ENCODE data around the gene GRK4. TPM values are rescaled to one million over a fixed set of nuclear protein-coding genes. Genes with fewer than 3 reads are reported as not detected.
A peak's percentile ranks its signal among the peaks of the same experiment; 100 is the strongest.

Gene GRK4
- total RNA-seq, 8 experiments from 2014 or later = 7.3 to 22.2 (median 14.2) TPM

GRCh38 chr4:2925931-2926860, 37.2 kb upstream of the GRK4 start:
- in situ Hi-C loops (cut with MboI; ENCODE audit: low pct_unique_long_range_greater_than_20kb in 2 of 9, low sequenced_read_pairs in 9 of 9, unreplicated experiment in 9 of 9) = loop anchor here in 1 of 9 experiments (25.0 kb wide), 1 partner anchor 164 kb away; the partner anchor contains the start of gene TNIP2
- H3K27ac ChIP-seq = no peak overlapping the region
- ATAC-seq (replicated peaks in 6 of 8) = no peak
- 88 to 100% (median 90%) methylated on average over 2 to 18 of the region's 41 CpGs; no CpG with 5 or more reads in 6 of the 10 experiments for WGBS, 10 experiments
- H3K4me3 ChIP-seq = no peak overlapping the region
- H3K4me1 ChIP-seq (replicated peaks in 1 of 2) = peaks cover 0 to 9% of the 10 kb centered on the region in 2 donors

DNA sequence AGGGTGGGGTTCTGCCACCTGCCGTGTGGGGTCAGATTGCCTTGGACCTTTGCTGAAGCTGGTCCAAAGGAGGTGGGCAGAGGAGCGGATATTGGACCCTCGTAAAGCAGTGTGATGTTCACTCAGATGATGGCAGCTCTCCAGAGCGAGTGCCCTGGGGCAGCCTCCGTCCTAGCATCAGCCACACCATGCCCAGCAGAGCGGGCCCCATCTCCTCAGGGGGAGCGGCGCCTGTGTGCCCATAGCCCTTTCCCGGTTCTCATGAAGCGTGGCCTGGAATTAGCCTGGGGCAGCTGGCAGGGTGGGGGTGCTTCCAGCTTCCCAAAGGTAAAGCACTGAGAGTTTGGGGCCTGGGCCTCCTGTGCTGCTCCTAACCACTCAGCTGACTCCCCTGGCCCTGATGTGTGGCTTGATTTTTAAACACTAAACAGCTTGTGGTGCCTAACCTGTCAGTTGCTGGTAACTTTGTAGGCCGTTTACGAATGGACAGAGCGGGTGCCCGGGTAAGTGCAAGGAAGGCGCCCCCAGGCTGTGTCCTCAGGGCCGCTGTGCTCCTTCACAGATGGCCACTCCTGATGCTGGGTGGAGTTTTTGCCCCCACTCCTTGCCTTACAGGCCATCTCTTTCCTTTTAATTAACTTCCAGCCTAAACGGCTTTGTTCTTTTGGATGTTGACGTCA, 36.2 kb upstream of the GRK4 start:
- 91 to 100% (median 100%) methylated on average over 1 to 8 of the region's 18 CpGs; no CpG with 5 or more reads in 3 of the 10 experiments for WGBS, 10 experiments
- in situ Hi-C loops (cut with MboI; ENCODE audit: low pct_unique_long_range_greater_than_20kb in 2 of 9, low sequenced_read_pairs in 9 of 9, unreplicated experiment in 9 of 9) = loop anchor here in 1 of 9 experiments (25.0 kb wide), 1 partner anchor 165 kb away; the partner anchor contains the start of gene TNIP2
- Histone ChIP-seq H3K4me3 (no peak overlapping the region), H3K27ac (no peak overlapping the region), H3K4me1 (replicated peaks in 1 of 2) (peaks cover 0 to 9% of the 10 kb centered on the region in 2 donors)
- no peak for ATAC-seq (replicated peaks in 6 of 8)

DNA sequence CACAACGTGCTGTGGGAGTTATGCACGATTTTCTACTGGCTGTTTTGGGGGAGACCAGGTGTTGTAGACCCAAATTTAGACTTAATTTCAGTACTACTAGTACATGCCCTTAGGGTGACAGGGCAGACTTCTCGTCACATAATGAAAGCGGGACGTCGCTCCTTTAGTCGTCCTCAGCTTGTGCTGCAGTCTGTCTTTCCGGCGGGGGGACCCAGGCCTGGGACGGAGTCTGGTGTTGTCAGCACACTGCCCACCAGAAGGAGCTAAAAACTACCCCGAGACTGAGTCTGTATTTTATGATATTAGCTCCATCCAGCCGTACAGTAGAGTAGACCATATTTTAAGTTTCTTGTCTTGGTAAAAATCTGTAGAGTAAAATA, 35.7 kb upstream of the GRK4 start:
- H3K4me1 ChIP-seq (replicated peaks in 1 of 2) = peaks cover 0 to 3% of the 10 kb centered on the region in 2 donors
- ATAC-seq (replicated peaks in 6 of 8) = no peak
- no peak overlapping the region for H3K27ac ChIP-seq
- no peak overlapping the region for H3K4me3 ChIP-seq
- 90 to 100% (median 98%) methylated on average over 1 to 10 of the region's 12 CpGs; no CpG with 5 or more reads in 3 of the 10 experiments for WGBS, 10 experiments
- in situ Hi-C loops (cut with MboI; ENCODE audit: low pct_unique_long_range_greater_than_20kb in 2 of 9, low sequenced_read_pairs in 9 of 9, unreplicated experiment in 9 of 9) = loop anchor here in 1 of 9 experiments (25.0 kb wide), 1 partner anchor 165 kb away; the partner anchor contains the start of gene TNIP2

DNA sequence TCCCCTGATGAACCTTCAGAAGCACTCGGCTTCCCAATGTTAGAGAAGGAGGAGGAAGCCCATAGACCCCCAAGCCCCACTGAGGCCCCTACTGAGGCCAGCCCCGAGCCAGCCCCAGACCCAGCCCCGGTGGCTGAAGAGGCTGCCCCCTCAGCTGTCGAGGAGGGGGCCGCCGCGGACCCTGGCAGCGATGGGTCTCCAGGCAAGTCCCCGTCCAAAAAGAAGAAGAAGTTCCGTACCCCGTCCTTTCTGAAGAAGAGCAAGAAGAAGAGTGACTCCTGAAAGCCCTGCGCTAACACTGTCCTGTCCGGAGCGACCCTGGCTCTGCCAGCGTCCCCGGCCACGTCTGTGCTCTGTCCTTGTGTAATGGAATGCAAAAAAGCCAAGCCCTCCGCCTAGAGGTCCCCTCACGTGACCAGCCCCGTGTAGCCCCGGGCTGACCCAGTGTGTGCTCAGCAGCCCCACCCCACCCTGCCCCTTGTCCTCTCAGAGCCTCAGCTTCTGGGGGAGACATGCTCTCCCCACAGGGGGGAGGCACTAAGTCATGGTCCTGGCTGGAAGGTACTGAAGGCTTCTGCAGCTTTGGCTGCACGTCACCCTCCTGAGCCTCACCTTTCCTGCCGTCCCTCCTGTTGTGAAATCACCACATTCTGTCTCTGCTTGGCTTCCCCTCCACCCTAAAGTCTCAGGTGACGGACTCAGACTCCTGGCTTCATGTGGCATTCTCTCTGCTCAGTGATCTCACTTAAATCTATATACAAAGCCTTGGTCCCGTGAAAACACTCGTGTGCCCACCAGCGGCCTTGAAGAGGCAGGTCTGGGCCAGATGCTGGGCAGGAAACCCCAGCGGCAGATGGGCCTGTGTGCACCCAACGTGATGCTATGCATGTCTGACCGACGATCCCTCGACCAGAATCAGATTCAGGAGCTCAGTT, 34.9 kb upstream of the GRK4 start:
- Histone ChIP-seq H3K4me3 (no peak overlapping the region), H3K27ac (no peak overlapping the region), H3K4me1 (replicated peaks in 1 of 2) (peaks cover 6 to 7% of the 10 kb centered on the region in 2 donors)
- in situ Hi-C loops (cut with MboI; ENCODE audit: low pct_unique_long_range_greater_than_20kb in 2 of 9, low sequenced_read_pairs in 9 of 9, unreplicated experiment in 9 of 9) = loop anchor here in 1 of 9 experiments (25.0 kb wide), 1 partner anchor 166 kb away; the partner anchor contains the start of gene TNIP2
- WGBS, 10 experiments = 78 to 100% (median 91%) methylated on average over 1 to 8 of the region's 32 CpGs; no CpG with 5 or more reads in 1 of the 10 experiments
- peak in 5 of 8 experiments; percentile 20 to 47 (median 23) for ATAC-seq (replicated peaks in 6 of 8)

GRCh38 chr4:2929469-2929868, 33.9 kb upstream of the GRK4 start:
- no peak for ATAC-seq (replicated peaks in 6 of 8)
- in situ Hi-C loops (cut with MboI; ENCODE audit: low pct_unique_long_range_greater_than_20kb in 2 of 9, low sequenced_read_pairs in 9 of 9, unreplicated experiment in 9 of 9) = loop anchor here in 1 of 9 experiments (25.0 kb wide), 1 partner anchor 167 kb away; the partner anchor contains the start of gene TNIP2
- Histone ChIP-seq H3K4me3 (no peak overlapping the region), H3K4me1 (replicated peaks in 1 of 2) (peaks cover 8% of the 10 kb centered on the region in 2 donors), H3K27ac (no peak overlapping the region)
- WGBS, 10 experiments = 77 to 94% (median 82%) methylated on average over 1 to 12 of the region's 16 CpGs; no CpG with 5 or more reads in 3 of the 10 experiments

- in situ Hi-C loops (cut with MboI; ENCODE audit: low pct_unique_long_range_greater_than_20kb in 2 of 9, low sequenced_read_pairs in 9 of 9, unreplicated experiment in 9 of 9) = loop anchor here in 1 of 9 experiments (25.0 kb wide), 1 partner anchor 168 kb away; the partner anchor contains the start of gene TNIP2
- Histone ChIP-seq H3K4me1 (replicated peaks in 1 of 2) (peaks cover 8% of the 10 kb centered on the region in 2 donors), H3K27ac (no peak overlapping the region), H3K4me3 (no peak overlapping the region)
- WGBS, 10 experiments = 67 to 100% (median 86%) methylated on average over 1 to 4 of the region's 12 CpGs; no CpG with 5 or more reads in 6 of the 10 experiments
- no peak for ATAC-seq (replicated peaks in 6 of 8)
Observed at GRCh38 chr4:2930135-2930757, 33.1 kb upstream of the GRK4 start.

GRCh38 chr4:2930758-2931511, 32.4 kb upstream of the GRK4 start:
- Histone ChIP-seq H3K4me1 (replicated peaks in 1 of 2) (peaks cover 13 to 14% of the 10 kb centered on the region in 2 donors), H3K27ac (no peak overlapping the region), H3K4me3 (no peak overlapping the region)
- 75 to 100% (median 86%) methylated on average over 1 to 5 of the region's 34 CpGs; no CpG with 5 or more reads in 6 of the 10 experiments for WGBS, 10 experiments
- ATAC-seq (replicated peaks in 6 of 8) = no peak
- in situ Hi-C loops (cut with MboI; ENCODE audit: low pct_unique_long_range_greater_than_20kb in 2 of 9, low sequenced_read_pairs in 9 of 9, unreplicated experiment in 9 of 9) = loop anchor here in 1 of 9 experiments (25.0 kb wide), 1 partner anchor 169 kb away; the partner anchor contains the start of gene TNIP2

GRCh38 chr4:2931512-2932301, 31.7 kb upstream of the GRK4 start:
- 60 to 98% (median 85%) methylated on average over 2 to 8 of the region's 38 CpGs; no CpG with 5 or more reads in 5 of the 10 experiments for WGBS, 10 experiments
- in situ Hi-C loops (cut with MboI; ENCODE audit: low pct_unique_long_range_greater_than_20kb in 2 of 9, low sequenced_read_pairs in 9 of 9, unreplicated experiment in 9 of 9) = loop anchor here in 1 of 9 experiments (25.0 kb wide), 1 partner anchor 169 kb away; the partner anchor contains the start of gene TNIP2
- ATAC-seq (replicated peaks in 6 of 8) = no peak
- no peak overlapping the region for H3K4me3 ChIP-seq
- no peak overlapping the region for H3K27ac ChIP-seq
- peaks cover 14 to 16% of the 10 kb centered on the region in 2 donors for H3K4me1 ChIP-seq (replicated peaks in 1 of 2)

DNA sequence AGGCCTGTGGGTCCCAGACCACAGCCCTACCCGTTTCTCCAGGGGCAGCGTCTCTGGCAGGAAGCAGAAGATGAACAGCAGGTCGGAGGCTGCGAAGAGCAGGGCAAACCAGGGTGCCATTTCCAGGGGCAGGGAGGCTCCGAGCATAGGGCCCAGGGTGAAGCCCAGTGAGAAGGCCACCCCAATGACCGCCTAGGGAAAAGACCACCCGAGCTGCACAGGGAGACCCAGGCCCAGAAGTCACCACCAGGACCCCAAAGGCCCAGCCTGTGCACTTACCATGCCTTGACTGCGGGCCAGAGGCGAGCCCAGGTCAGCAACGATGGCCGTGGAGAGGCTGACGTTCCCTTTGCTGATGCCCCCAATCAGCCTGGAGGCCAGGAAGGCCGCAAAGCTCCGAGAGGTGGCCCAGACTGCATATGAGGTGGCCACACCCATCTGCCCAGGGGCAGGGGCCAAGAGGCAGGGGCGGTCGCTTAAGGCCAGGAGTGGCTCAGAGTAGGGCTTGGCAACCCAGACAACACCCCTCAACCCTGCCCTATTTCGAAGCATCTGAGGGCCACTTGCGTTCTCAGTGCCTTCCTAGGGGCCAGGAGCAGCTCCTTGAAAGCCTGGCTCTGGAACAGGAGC, 30.9 kb upstream of the GRK4 start:
- 80 to 97% (median 83%) methylated on average over 2 to 7 of the region's 18 CpGs; no CpG with 5 or more reads in 7 of the 10 experiments for WGBS, 10 experiments
- in situ Hi-C loops (cut with MboI; ENCODE audit: low pct_unique_long_range_greater_than_20kb in 2 of 9, low sequenced_read_pairs in 9 of 9, unreplicated experiment in 9 of 9) = loop anchor here in 1 of 9 experiments (25.0 kb wide), 1 partner anchor 170 kb away; the partner anchor contains the start of gene TNIP2
- H3K4me3 ChIP-seq = no peak overlapping the region
- peaks cover 14 to 16% of the 10 kb centered on the region in 2 donors for H3K4me1 ChIP-seq (replicated peaks in 1 of 2)
- no peak overlapping the region for H3K27ac ChIP-seq
- ATAC-seq (replicated peaks in 6 of 8) = peak in 2 of 8 experiments; percentile 0 to 2

All from motor neuron (in vitro differentiated cells).